SK-N-SH (cell line): ENCODE data around the gene PDGFA. TPM values are rescaled to one million over a fixed set of nuclear protein-coding genes. Genes with fewer than 3 reads are reported as not detected.
A peak's percentile ranks its signal among the peaks of the same experiment; 100 is the strongest.

Source experiments
- CTCF ChIA-PET: fragments of 300-600, 350-600 bp; formaldehyde crosslinking; extraction: SDS; loops from one replicate; lab custom pipeline; 2021; lab: Yijun Ruan, JAX
- POLR2A ChIA-PET: fragments of 350-600 bp; sonication (Branson Sonifier 250); formaldehyde crosslinking; extraction: SDS; loops from one replicate; lab custom pipeline; 2020; ENCODE audit warnings: antibody characterized with exemption, inconsistent platforms; lab: Yijun Ruan, JAX
- DNase-seq: peaks from one replicate; pipeline ENCODE4 v3.0.0; 2012
- H2AFZ ChIP-seq: fragments of 200-600 bp; sonication (generic); 2 replicates; pipeline ENCODE4 v1.8.1; 2016; ENCODE audit warnings: antibody characterized with exemption, mild to moderate bottlenecking, low read depth
- H3F3A ChIP-seq: fragments of 200-600 bp; sonication (generic); replicated peaks from 2 replicates; pipeline ENCODE3; 2016; ENCODE audit warnings: antibody characterized with exemption, mild to moderate bottlenecking; ENCODE audit not compliant: insufficient read depth
- H3K27ac ChIP-seq, 2 experiments: fragments of 200-500 bp in 1 of 2; fragments of 200-600 bp in 1 of 2; sonication (Bioruptor generic) in 1 of 2; sonication (generic), shearing (Covaris generic) in 1 of 2; 2 replicates each; pipeline versions ENCODE4 v1.5.1 to v1.6.1; 2014 to 2016; ENCODE audit warnings: low read depth in 2 of 2, inconsistent platforms in 1 of 2, low read length in 1 of 2, mild to moderate bottlenecking in 1 of 2, mixed read lengths in 1 of 2
- H3K27me3 ChIP-seq: fragments of 200-600 bp; sonication (generic), shearing (Covaris generic); 2 replicates; pipeline ENCODE4 v1.6.1; 2016; ENCODE audit warnings: mixed run types; ENCODE audit not compliant: insufficient read depth
- H3K36me3 ChIP-seq, 2 experiments: fragments of 200-500 bp in 1 of 2; fragments of 200-600 bp in 1 of 2; sonication (Bioruptor generic) in 1 of 2; sonication (generic) in 1 of 2; replicated peaks in 1 of 2; 2 replicates each; pipeline versions ENCODE3 to v1.5.1; 2014 to 2016; ENCODE audit warnings: low read length in 1 of 2, mild to moderate bottlenecking in 1 of 2; ENCODE audit not compliant: insufficient read depth in 2 of 2, control insufficient read depth in 1 of 2
- H3K4me1 ChIP-seq, 2 experiments: fragments of 200-500 bp in 1 of 2; fragments of 200-600 bp in 1 of 2; sonication (Bioruptor generic) in 1 of 2; sonication (generic), shearing (Covaris generic) in 1 of 2; 2 replicates each; pipeline versions ENCODE4 v1.5.1 to v1.6.1; 2014 to 2016; ENCODE audit warnings: low read depth in 1 of 2, low read length in 1 of 2, mixed run types in 1 of 2; ENCODE audit not compliant: insufficient read depth in 2 of 2, control insufficient read depth in 1 of 2
- H3K4me2 ChIP-seq: fragments of 200-600 bp; sonication (generic), shearing (Covaris generic); 2 replicates; pipeline ENCODE4 v1.6.1; 2017; ENCODE audit warnings: mixed run types
- H3K4me3 ChIP-seq, 2 experiments: fragments of 200-500 bp in 1 of 2; fragments of 200-600 bp in 1 of 2; sonication (Bioruptor generic) in 1 of 2; sonication (generic), shearing (Covaris generic) in 1 of 2; 2 replicates each; pipeline versions ENCODE4 v1.5.1 to v1.8.1; 2014 to 2016; ENCODE audit warnings: low read depth in 2 of 2, inconsistent platforms in 1 of 2, low read length in 1 of 2, mild to moderate bottlenecking in 1 of 2, mixed read lengths in 1 of 2, moderate library complexity in 1 of 2
- H3K79me2 ChIP-seq: fragments of 200-600 bp; sonication (generic); 2 replicates; pipeline ENCODE4 v1.8.1; 2017; ENCODE audit warnings: mild to moderate bottlenecking; ENCODE audit not compliant: insufficient read depth
- H3K9ac ChIP-seq: fragments of 200-600 bp; sonication (generic); 2 replicates; pipeline ENCODE4 v1.6.1; 2017; ENCODE audit warnings: mixed run types
- H3K9me2 ChIP-seq: fragments of 200-600 bp; sonication (generic); 2 replicates; pipeline ENCODE4 v1.6.1; 2017; ENCODE audit warnings: mixed run types
- H3K9me3 ChIP-seq: fragments of 200-600 bp; sonication (generic); 2 replicates; pipeline ENCODE4 v1.6.1; 2017; ENCODE audit warnings: mixed run types, mild to moderate bottlenecking, moderate library complexity
- H4K20me1 ChIP-seq: fragments of 200-600 bp; sonication (generic); 2 replicates; pipeline ENCODE4 v1.6.1; 2017; ENCODE audit warnings: mild to moderate bottlenecking, mixed run types; ENCODE audit not compliant: insufficient read depth
- CTCF ChIP-seq: fragments of 200-600 bp; sonication (generic); IDR thresholded peaks from 2 replicates; pipeline ENCODE4 v1.6.1; 2017; ENCODE audit warnings: antibody characterized with exemption, mild to moderate bottlenecking, moderate library complexity
- EP300 ChIP-seq, 2 experiments: IDR thresholded peaks; 2 replicates each; pipeline versions ENCODE4 v1.4.0 to v1.6.1; 2012; ENCODE audit warnings: borderline replicate concordance in 1 of 2, low read depth in 1 of 2, low read length in 1 of 2
- GABPA ChIP-seq: IDR thresholded peaks from 2 replicates; pipeline ENCODE4 v1.4.0; 2012; ENCODE audit warnings: low read depth, mild to moderate bottlenecking
- MEF2A ChIP-seq: IDR thresholded peaks from 2 replicates; pipeline ENCODE4 v1.4.0; 2012; ENCODE audit warnings: low read depth, borderline replicate concordance
- MXI1 ChIP-seq: IDR thresholded peaks from 2 replicates; pipeline ENCODE4 v1.6.1; 2012; ENCODE audit warnings: mild to moderate bottlenecking, low read depth, low read length, improper control_type of control experiment
- RAD21 ChIP-seq: IDR thresholded peaks from 2 replicates; pipeline ENCODE4 v1.6.1; 2012; ENCODE audit warnings: mild to moderate bottlenecking, low read length
- RCOR1 ChIP-seq: fragments of 150-350 bp; IDR thresholded peaks from 2 replicates; pipeline ENCODE4 v1.6.1; 2017; ENCODE audit warnings: antibody characterized with exemption, low read length
- RFX5 ChIP-seq: IDR thresholded peaks from 2 replicates; pipeline ENCODE4 v1.6.1; 2012; ENCODE audit warnings: mild to moderate bottlenecking, improper control_type of control experiment, low read length
- SMC3 ChIP-seq: IDR thresholded peaks from 2 replicates; pipeline ENCODE4 v1.6.1; 2012; ENCODE audit warnings: low read depth, low read length, improper control_type of control experiment
- TCF12 ChIP-seq: IDR thresholded peaks from 2 replicates; pipeline ENCODE4 v1.4.0; 2012
- WGBS: methylation state at CpG from one replicate; pipeline ENCODE4 v1.1.6; 2017; ENCODE audit warnings: low lambda C conversion rate; 5-methylcytosine and 5-hydroxymethylcytosine counted together
- polyA plus RNA-seq, 3 experiments: library from polyadenylated mRNA; depleted of rRNA; stranded (reverse); fragments of >200 nt; gene quantifications; 2 replicates each; pipeline ENCODE4 v1.2.3, GENCODE V29; 2012
- TF ChIP-seq, protein P1 (sequence below): IDR thresholded peaks from 2 replicates; pipeline ENCODE4; 2012
- TF ChIP-seq, protein P2 (sequence below): fragments of 150-350 bp; IDR thresholded peaks from 2 replicates; pipeline ENCODE4 v1.6.1; 2017; ENCODE audit warnings: antibody characterized with exemption, low read length, low read depth, borderline replicate concordance
- TF ChIP-seq, protein P3 (sequence below): IDR thresholded peaks from 2 replicates; pipeline ENCODE4 v1.4.0; 2012; ENCODE audit warnings: low read depth, borderline replicate concordance

PDGFA gene
- polyA plus RNA-seq, 1 of the 3 experiments (the other 2 are of a cell fraction): 18.9 TPM

GRCh38 chr7:514651-515598 lies 4.7 kb downstream of the PDGFA start:
- no peak overlapping the region for H3K4me3 ChIP-seq
- peak overlapping the region in 1 of 2 experiments; percentile 79; a peak in 2 of 4 replicates for H3K27ac ChIP-seq
- H2AFZ ChIP-seq: no peak overlapping the region
- peaks cover 80% of the 10 kb centered on the region for H3K79me2 ChIP-seq
- no peaks in the 10 kb centered on the region for H3K27me3 ChIP-seq
- peaks cover 2 to 5% of the 10 kb centered on the region in 2 experiments for H3K36me3 ChIP-seq
- peak overlapping the region; percentile 96 for H3K4me2 ChIP-seq
- no peak for DNase-seq
- H3K9ac ChIP-seq: peak overlapping the region; percentile 43; the same call in 1 of the 2 replicates
- H3F3A ChIP-seq: peaks cover 22% of the 10 kb centered on the region
- no peaks in the 10 kb centered on the region for H3K9me2 ChIP-seq
- WGBS: 76% methylated on average over 21 of the region's 25 CpGs
- peaks cover 57% of the 10 kb centered on the region for H4K20me1 ChIP-seq
- TF ChIP-seq EP300 (IDR thresholded peaks at IDR 0.05; ENCODE audit: borderline replicate concordance in 1 of 2, low read depth in 1 of 2, low read length in 1 of 2): no peak
- TF ChIP-seq, protein P1, sequence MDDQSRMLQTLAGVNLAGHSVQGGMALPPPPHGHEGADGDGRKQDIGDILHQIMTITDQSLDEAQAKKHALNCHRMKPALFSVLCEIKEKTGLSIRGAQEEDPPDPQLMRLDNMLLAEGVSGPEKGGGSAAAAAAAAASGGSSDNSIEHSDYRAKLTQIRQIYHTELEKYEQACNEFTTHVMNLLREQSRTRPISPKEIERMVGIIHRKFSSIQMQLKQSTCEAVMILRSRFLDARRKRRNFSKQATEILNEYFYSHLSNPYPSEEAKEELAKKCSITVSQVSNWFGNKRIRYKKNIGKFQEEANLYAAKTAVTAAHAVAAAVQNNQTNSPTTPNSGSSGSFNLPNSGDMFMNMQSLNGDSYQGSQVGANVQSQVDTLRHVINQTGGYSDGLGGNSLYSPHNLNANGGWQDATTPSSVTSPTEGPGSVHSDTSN: peak; percentile 74
- ChIA-PET POLR2A (no interaction called here), CTCF (interaction anchor here (1.2 to 1.3 kb wide), 3 partner anchors 15 to 359 kb away, joined by 3 read pairs; no protein-coding TSS in a partner anchor)
- no peaks in the 10 kb centered on the region for H3K9me3 ChIP-seq
- peaks cover 0 to 29% of the 10 kb centered on the region in 2 experiments; a peak in 3 of 4 replicates for H3K4me1 ChIP-seq

- CTCF ChIA-PET: interaction anchor here (1.2 to 1.3 kb wide), 3 partner anchors 16 to 359 kb away, joined by 3 to 4 read pairs (median 3); no protein-coding TSS in a partner anchor
- peaks cover 2 to 7% of the 10 kb centered on the region in 2 experiments for H3K36me3 ChIP-seq
- no peaks in the 10 kb centered on the region for H3K9me3 ChIP-seq
- H4K20me1 ChIP-seq: peaks cover 63% of the 10 kb centered on the region
- H3K27ac ChIP-seq: peak overlapping the region in 1 of 2 experiments; percentile 79; a peak in 2 of 4 replicates
- POLR2A ChIA-PET: no interaction called here
- no peaks in the 10 kb centered on the region for H3K9me2 ChIP-seq
- peaks cover 22% of the 10 kb centered on the region for H3F3A ChIP-seq
- TF ChIP-seq MEF2A (no peak), RFX5 (no peak), RAD21 (no peak), TCF12 (no peak), CTCF (no peak), MXI1 (no peak), SMC3 (no peak), RCOR1 (no peak), EP300 (IDR thresholded peaks at IDR 0.05; ENCODE audit: borderline replicate concordance in 1 of 2, low read depth in 1 of 2, low read length in 1 of 2) (no peak), GABPA (no peak)
- TF ChIP-seq, protein P2, sequence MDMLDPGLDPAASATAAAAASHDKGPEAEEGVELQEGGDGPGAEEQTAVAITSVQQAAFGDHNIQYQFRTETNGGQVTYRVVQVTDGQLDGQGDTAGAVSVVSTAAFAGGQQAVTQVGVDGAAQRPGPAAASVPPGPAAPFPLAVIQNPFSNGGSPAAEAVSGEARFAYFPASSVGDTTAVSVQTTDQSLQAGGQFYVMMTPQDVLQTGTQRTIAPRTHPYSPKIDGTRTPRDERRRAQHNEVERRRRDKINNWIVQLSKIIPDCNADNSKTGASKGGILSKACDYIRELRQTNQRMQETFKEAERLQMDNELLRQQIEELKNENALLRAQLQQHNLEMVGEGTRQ: no peak
- TF ChIP-seq, protein P3, sequence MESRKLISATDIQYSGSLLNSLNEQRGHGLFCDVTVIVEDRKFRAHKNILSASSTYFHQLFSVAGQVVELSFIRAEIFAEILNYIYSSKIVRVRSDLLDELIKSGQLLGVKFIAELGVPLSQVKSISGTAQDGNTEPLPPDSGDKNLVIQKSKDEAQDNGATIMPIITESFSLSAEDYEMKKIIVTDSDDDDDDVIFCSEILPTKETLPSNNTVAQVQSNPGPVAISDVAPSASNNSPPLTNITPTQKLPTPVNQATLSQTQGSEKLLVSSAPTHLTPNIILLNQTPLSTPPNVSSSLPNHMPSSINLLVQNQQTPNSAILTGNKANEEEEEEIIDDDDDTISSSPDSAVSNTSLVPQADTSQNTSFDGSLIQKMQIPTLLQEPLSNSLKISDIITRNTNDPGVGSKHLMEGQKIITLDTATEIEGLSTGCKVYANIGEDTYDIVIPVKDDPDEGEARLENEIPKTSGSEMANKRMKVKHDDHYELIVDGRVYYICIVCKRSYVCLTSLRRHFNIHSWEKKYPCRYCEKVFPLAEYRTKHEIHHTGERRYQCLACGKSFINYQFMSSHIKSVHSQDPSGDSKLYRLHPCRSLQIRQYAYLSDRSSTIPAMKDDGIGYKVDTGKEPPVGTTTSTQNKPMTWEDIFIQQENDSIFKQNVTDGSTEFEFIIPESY: no peak
- TF ChIP-seq, protein P1: no peak
- TF ChIP-seq, all 33 proteins: peak for 0
- Histone ChIP-seq H3K27me3 (no peaks in the 10 kb centered on the region), H3K79me2 (peaks cover 87% of the 10 kb centered on the region), H3K4me3 (no peak overlapping the region), H3K9ac (peak overlapping the region; percentile 43; the same call in 1 of the 2 replicates), H3K4me1 (peaks cover 0 to 29% of the 10 kb centered on the region in 2 experiments; a peak in 3 of 4 replicates), H3K4me2 (peak overlapping the region; percentile 96), H2AFZ (peak overlapping the region; percentile 64; the same call in 1 of the 2 replicates)
- no peak for DNase-seq
- 96% methylated on average over 10 of the region's 10 CpGs for WGBS
Observed at GRCh38 chr7:514242-514641, 5.4 kb downstream of the PDGFA start.
